HCT116 (cell line): ENCODE results near the gene RANBP10. TPM values are rescaled to one million over a fixed set of nuclear protein-coding genes. Genes with fewer than 3 reads are reported as not detected.

Experiments
- ATAC-seq: fragments of 200-7000 bp; cut with Tn5 transposase; 2 replicates; pipeline ENCODE4 v1.9.1; 2020; ENCODE audit warnings: mild to moderate bottlenecking, moderate library complexity
- BruUV-seq: library from RNA; stranded (reverse); fragments of 400-500 nt; replicated peaks from 2 replicates; lab custom pipeline; 2021; lab: Mats Ljungman, UMichigan
- CTCF ChIA-PET: fragments of 300-600 bp; sonication (Branson Sonifier 250); formaldehyde crosslinking; loops from one replicate; lab custom pipeline; 2021; ENCODE audit warnings: antibody characterized with exemption; lab: Charles Lee
- POLR2A ChIA-PET: fragments of 300-600, 350-600 bp; sonication (Branson Sonifier 250); formaldehyde crosslinking; loops from one replicate; lab custom pipeline; 2021; ENCODE audit warnings: antibody characterized with exemption; lab: Charles Lee
- RAD21 ChIA-PET, 2 experiments: fragments of 300-600 bp; sonication (Branson Sonifier 250); formaldehyde crosslinking; loops; one replicate each; lab custom pipeline; 2023; ENCODE audit warnings: low total read pairs in 2 of 2; ENCODE audit not compliant: uncharacterized antibody in 2 of 2, unreplicated experiment in 2 of 2, low non-redundant PET in 1 of 2; lab: Charles Lee
- DNase-seq: peaks from one replicate; pipeline ENCODE4 v3.0.0-alpha.2; 2010; ENCODE audit warnings: low read depth, low spot score
- H2AFZ ChIP-seq: fragments of 200-600 bp; shearing (Covaris generic), sonication (generic); 2 replicates; pipeline ENCODE4 v1.6.1; 2017; ENCODE audit warnings: low read depth, mixed run types, mixed read lengths, antibody characterized with exemption, low read length; ENCODE audit not compliant: poor library complexity, severe bottlenecking
- H3K27ac ChIP-seq: 2 replicates; pipeline ENCODE4 v1.5.1; 2012; ENCODE audit warnings: low read depth, low read length
- H3K27me3 ChIP-seq: fragments of 200-600 bp; sonication (generic); 2 replicates; pipeline ENCODE4 v1.6.1; 2016; ENCODE audit warnings: mixed run types, low read length, mixed read lengths; ENCODE audit not compliant: insufficient read depth
- H3K36me3 ChIP-seq, 2 experiments: fragments of 200-500 bp in 1 of 2; fragments of 200-600 bp in 1 of 2; sonication (Bioruptor generic) in 1 of 2; sonication (generic) in 1 of 2; 2 replicates each; pipeline versions ENCODE4 v1.5.1 to v1.6.1; 2014 to 2016; ENCODE audit warnings: low read length in 2 of 2, inconsistent platforms in 1 of 2, mixed read lengths in 1 of 2, mixed run types in 1 of 2; ENCODE audit not compliant: insufficient read depth in 2 of 2, control insufficient read depth in 1 of 2
- H3K4me1 ChIP-seq, 2 experiments: fragments of 200-600 bp in 1 of 2; sonication (generic) in 1 of 2; 2 replicates each; pipeline versions ENCODE4 v1.5.1 to v1.6.1; 2012 to 2017; ENCODE audit warnings: low read length in 2 of 2, inconsistent platforms in 1 of 2, mild to moderate bottlenecking in 1 of 2, mixed read lengths in 1 of 2, mixed run types in 1 of 2, moderate library complexity in 1 of 2; ENCODE audit not compliant: insufficient read depth in 2 of 2, control insufficient read depth in 1 of 2
- H3K4me2 ChIP-seq: fragments of 200-600 bp; sonication (generic); 2 replicates; pipeline ENCODE4 v1.6.1; 2017; ENCODE audit warnings: mixed run types, low read length, mixed read lengths
- H3K4me3 ChIP-seq, 2 experiments: fragments of 200-600 bp in 1 of 2; sonication (generic) in 1 of 2; replicated peaks in 1 of 2; 2 replicates each; pipeline ENCODE4 v1.5.1; 2011 to 2016; ENCODE audit warnings: low read length in 2 of 2, control low read depth in 1 of 2, low read depth in 1 of 2, mild to moderate bottlenecking in 1 of 2, mixed read lengths in 1 of 2, mixed run types in 1 of 2
- H3K79me2 ChIP-seq: fragments of 200-600 bp; sonication (generic); 2 replicates; pipeline ENCODE4 v1.6.1; 2017; ENCODE audit warnings: mild to moderate bottlenecking, mixed run types, low read length, moderate library complexity, mixed read lengths; ENCODE audit not compliant: insufficient read depth
- H3K9ac ChIP-seq: fragments of 200-600 bp; sonication (generic); 2 replicates; pipeline ENCODE4 v1.6.1; 2016; ENCODE audit warnings: low read length, mixed read lengths
- H3K9me2 ChIP-seq: fragments of 200-600 bp; sonication (generic), shearing (Covaris generic); 2 replicates; pipeline ENCODE4 v1.6.1; 2017; ENCODE audit warnings: mixed run types, mild to moderate bottlenecking, moderate library complexity; ENCODE audit not compliant: insufficient read depth
- H3K9me3 ChIP-seq, 2 experiments: fragments of 200-500 bp in 1 of 2; fragments of 200-600 bp in 1 of 2; sonication (Bioruptor generic) in 1 of 2; sonication (generic) in 1 of 2; 2 replicates each; pipeline ENCODE4 v1.6.1; 2014 to 2017; ENCODE audit warnings: low read length in 2 of 2, mixed read lengths in 2 of 2, inconsistent platforms in 1 of 2, low read depth in 1 of 2, mild to moderate bottlenecking in 1 of 2, mixed run types in 1 of 2, moderate library complexity in 1 of 2; ENCODE audit not compliant: control insufficient read depth in 1 of 2, insufficient read depth in 1 of 2
- H4K20me1 ChIP-seq: fragments of 200-600 bp; sonication (generic), shearing (Covaris generic); 2 replicates; pipeline ENCODE4 v1.6.1; 2017; ENCODE audit warnings: mixed run types, mild to moderate bottlenecking, moderate library complexity; ENCODE audit not compliant: insufficient read depth
- CEBPB ChIP-seq: IDR thresholded peaks from 2 replicates; pipeline ENCODE4 v1.6.1; 2012; ENCODE audit warnings: low read depth
- EZH2 ChIP-seq: fragments of 200-600 bp; sonication (generic); IDR thresholded peaks from 2 replicates; pipeline ENCODE4 v1.6.1; 2017; ENCODE audit warnings: antibody characterized with exemption, mixed run types
- EZH2phosphoT487 ChIP-seq: fragments of 200-600 bp; IDR thresholded peaks from 2 replicates; pipeline ENCODE4 v1.6.1; 2018; ENCODE audit warnings: antibody characterized with exemption, borderline replicate concordance
- FOSL1 ChIP-seq: IDR thresholded peaks from 2 replicates; pipeline ENCODE4 v1.6.1; 2012; ENCODE audit warnings: low read depth
- MAX ChIP-seq: IDR thresholded peaks from 2 replicates; pipeline ENCODE4 v1.6.1; 2012
- POLR2A ChIP-seq: IDR thresholded peaks from 2 replicates; pipeline ENCODE4 v1.7.0; 2011; ENCODE audit warnings: borderline replicate concordance; ENCODE audit not compliant: insufficient read depth, insufficient read length; ENCODE audit errors: extremely low read depth
- REST ChIP-seq: IDR thresholded peaks from 2 replicates; pipeline ENCODE4 v1.6.1; 2012; ENCODE audit warnings: low read depth
- SIN3A ChIP-seq: IDR thresholded peaks from 2 replicates; pipeline ENCODE4 v1.6.1; 2012; ENCODE audit warnings: low read depth
- SP1 ChIP-seq: IDR thresholded peaks from 2 replicates; pipeline ENCODE4 v1.6.1; 2012; ENCODE audit warnings: low read depth
- YY1 ChIP-seq: IDR thresholded peaks from 2 replicates; pipeline ENCODE4 v1.6.1; 2011; ENCODE audit warnings: low read length, low read depth, moderate library complexity, mild to moderate bottlenecking; ENCODE audit not compliant: insufficient replicate concordance; ENCODE audit errors: extremely low read depth
- intact Hi-C: fragments of 100-400 bp; cut with micrococcal nuclease; formaldehyde crosslinking; loops from 2 replicates; pipeline ENCODE4 v1.10.0; 2022
- total RNA-seq: library from RNA; stranded (reverse); gene quantifications from one replicate; pipeline ENCODE4 v1.2.1, GENCODE V29; 2021; ENCODE audit not compliant: unreplicated experiment
- TF ChIP-seq, protein P1 (sequence below): IDR thresholded peaks from 2 replicates; pipeline ENCODE4 v1.6.1; 2011; ENCODE audit warnings: mild to moderate bottlenecking, low read length, moderate library complexity; ENCODE audit not compliant: insufficient replicate concordance; ENCODE audit errors: extremely low read depth
- TF ChIP-seq, protein P2 (sequence below): IDR thresholded peaks from 2 replicates; pipeline ENCODE4 v1.6.1; 2012

The RANBP10 gene
- total RNA-seq, 1 experiment from 2014 or later, result 16.9 TPM

DNA sequence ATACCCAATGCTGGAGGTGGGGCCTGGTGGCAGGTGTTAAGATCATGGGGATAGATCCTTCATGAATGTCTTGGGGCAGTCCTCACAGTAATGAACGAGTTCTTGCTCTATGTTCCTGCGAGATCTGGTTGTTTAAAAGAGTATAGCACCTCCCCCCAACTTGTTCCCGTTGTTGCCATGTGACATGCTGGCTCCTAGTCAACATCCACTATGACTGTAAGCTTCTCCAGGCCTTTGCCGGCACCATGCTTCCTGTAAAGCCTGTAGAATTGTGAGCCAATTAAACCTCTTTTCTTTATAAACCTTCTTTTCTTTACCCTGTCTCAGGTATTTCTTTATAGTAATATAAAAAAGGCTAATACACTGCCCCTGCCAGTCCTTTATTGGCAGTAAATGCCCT, 33.3 kb downstream of the RANBP10 start:
- H2AFZ ChIP-seq, result no peak overlapping the region
- ChIA-PET POLR2A (no interaction called here), CTCF (no interaction called here), RAD21 (no interaction called here)
- H3K9me3 ChIP-seq, result no peaks in the 10 kb centered on the region
- intact Hi-C loops, result no loop called here
- H3K9me2 ChIP-seq, result no peaks in the 10 kb centered on the region
- no peak overlapping the region for H3K27ac ChIP-seq
- no peak overlapping the region for H3K9ac ChIP-seq
- peaks cover 15% of the 10 kb centered on the region; the same call in 1 of the 2 replicates for H3K79me2 ChIP-seq
- H3K4me2 ChIP-seq, result no peak overlapping the region
- DNase-seq (no peak), ATAC-seq (no peak)
- BruUV-seq, result no TSS peak
- H4K20me1 ChIP-seq, result no peaks in the 10 kb centered on the region
- no peak for TF ChIP-seq EZH2
- TF ChIP-seq MAX, result no peak
- TF ChIP-seq CEBPB, result no peak
- TF ChIP-seq YY1, result no peak
- TF ChIP-seq EZH2phosphoT487, result no peak
- TF ChIP-seq, protein P1, sequence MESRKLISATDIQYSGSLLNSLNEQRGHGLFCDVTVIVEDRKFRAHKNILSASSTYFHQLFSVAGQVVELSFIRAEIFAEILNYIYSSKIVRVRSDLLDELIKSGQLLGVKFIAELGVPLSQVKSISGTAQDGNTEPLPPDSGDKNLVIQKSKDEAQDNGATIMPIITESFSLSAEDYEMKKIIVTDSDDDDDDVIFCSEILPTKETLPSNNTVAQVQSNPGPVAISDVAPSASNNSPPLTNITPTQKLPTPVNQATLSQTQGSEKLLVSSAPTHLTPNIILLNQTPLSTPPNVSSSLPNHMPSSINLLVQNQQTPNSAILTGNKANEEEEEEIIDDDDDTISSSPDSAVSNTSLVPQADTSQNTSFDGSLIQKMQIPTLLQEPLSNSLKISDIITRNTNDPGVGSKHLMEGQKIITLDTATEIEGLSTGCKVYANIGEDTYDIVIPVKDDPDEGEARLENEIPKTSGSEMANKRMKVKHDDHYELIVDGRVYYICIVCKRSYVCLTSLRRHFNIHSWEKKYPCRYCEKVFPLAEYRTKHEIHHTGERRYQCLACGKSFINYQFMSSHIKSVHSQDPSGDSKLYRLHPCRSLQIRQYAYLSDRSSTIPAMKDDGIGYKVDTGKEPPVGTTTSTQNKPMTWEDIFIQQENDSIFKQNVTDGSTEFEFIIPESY, result no peak
- TF ChIP-seq POLR2A, result no peak
- TF ChIP-seq SP1, result no peak
- TF ChIP-seq, protein P2, sequence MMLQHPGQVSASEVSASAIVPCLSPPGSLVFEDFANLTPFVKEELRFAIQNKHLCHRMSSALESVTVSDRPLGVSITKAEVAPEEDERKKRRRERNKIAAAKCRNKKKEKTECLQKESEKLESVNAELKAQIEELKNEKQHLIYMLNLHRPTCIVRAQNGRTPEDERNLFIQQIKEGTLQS, result no peak
- no peak for TF ChIP-seq REST
- no peak for TF ChIP-seq SIN3A
- TF ChIP-seq FOSL1, result no peak
- H3K4me1 ChIP-seq, result 0 out of 4 replicates have a peak, but pooled peaks cover 0 to under 1% of the 10 kb centered on the region in 2 experiments
- H3K36me3 ChIP-seq, result no peaks in the 10 kb centered on the region
- no peaks in the 10 kb centered on the region for H3K27me3 ChIP-seq
- H3K4me3 ChIP-seq, result no peak overlapping the region
